MCF 10A (cell line): ENCODE results near the gene NAA10. TPM values are rescaled to one million over a fixed set of nuclear protein-coding genes. Genes with fewer than 3 reads are reported as not detected.
A peak's percentile ranks its signal among the peaks of the same experiment; 100 is the strongest.

Experiments
- BruUV-seq: library from RNA; stranded (reverse); fragments of 400-500 nt; replicated peaks from 2 replicates; lab custom pipeline; 2021; lab: Mats Ljungman, UMichigan
- CTCF ChIA-PET: fragments of 300-600 bp; sonication (Branson Sonifier 250); formaldehyde crosslinking; extraction: SDS; loops from one replicate; lab custom pipeline; 2021; ENCODE audit warnings: antibody characterized with exemption, inconsistent platforms; lab: Yijun Ruan, JAX
- POLR2A ChIA-PET: fragments of 300-600, 350-650 bp; sonication (Branson Sonifier 250); formaldehyde crosslinking; extraction: SDS; loops from one replicate; lab custom pipeline; 2020; ENCODE audit warnings: antibody characterized with exemption, inconsistent platforms; lab: Yijun Ruan, JAX
- DNase-seq: peaks from one replicate; pipeline ENCODE4 v3.0.0-alpha.2; 2018; ENCODE audit not compliant: unreplicated experiment
- H3K27ac Mint-ChIP-seq: one replicate; pipeline ENCODE4 v1.8.0; 2022; ENCODE audit warnings: mild to moderate bottlenecking, low read depth, mixed read lengths; ENCODE audit not compliant: unreplicated experiment
- H3K27me3 Mint-ChIP-seq: one replicate; pipeline ENCODE4 v1.8.0; 2022; ENCODE audit warnings: mixed read lengths; ENCODE audit not compliant: insufficient read depth, unreplicated experiment
- H3K36me3 Mint-ChIP-seq: one replicate; pipeline ENCODE4 v1.8.0; 2022; ENCODE audit warnings: mild to moderate bottlenecking, moderate library complexity, mixed read lengths; ENCODE audit not compliant: insufficient read depth, unreplicated experiment
- H3K4me1 Mint-ChIP-seq: one replicate; pipeline ENCODE4 v1.8.0; 2022; ENCODE audit warnings: mixed read lengths; ENCODE audit not compliant: insufficient read depth, unreplicated experiment
- H3K4me3 Mint-ChIP-seq: one replicate; pipeline ENCODE4 v1.8.0; 2022; ENCODE audit warnings: mild to moderate bottlenecking, moderate library complexity, mixed read lengths; ENCODE audit not compliant: unreplicated experiment
- H3K9me3 Mint-ChIP-seq: one replicate; pipeline ENCODE4 v1.8.0; 2022; ENCODE audit warnings: mixed read lengths; ENCODE audit not compliant: unreplicated experiment
- CTCF ChIP-seq: fragments of 200-600 bp; IDR thresholded peaks from one replicate; pipeline ENCODE4 v1.8.0; 2022; ENCODE audit warnings: antibody characterized with exemption, mild to moderate bottlenecking; ENCODE audit not compliant: unreplicated experiment
- intact Hi-C: fragments of 100-400 bp; cut with micrococcal nuclease; formaldehyde crosslinking; loops from 2 replicates; pipeline ENCODE4 v1.14.1; 2022
- total RNA-seq: library from RNA; stranded (reverse); gene quantifications from 2 replicates; pipeline ENCODE4 v1.2.3, GENCODE V29; 2022

Gene NAA10
- total RNA-seq, 1 experiment from 2014 or later = 166 TPM

GRCh38 chrX:153948002-153948466 lies 13.2 kb upstream of the NAA10 start:
- no TSS peak for BruUV-seq
- no peak for TF ChIP-seq CTCF
- no peaks in the 10 kb centered on the region for H3K27me3 Mint-ChIP-seq
- CTCF ChIA-PET = interaction anchor here (0.6 to 5.6 kb wide), 12 partner anchors 12 to 996 kb away, joined by 3 to 51 read pairs (median 4); partner anchors contain the start of genes ARHGAP4 and PLXNB3
- H3K4me3 Mint-ChIP-seq = no peak overlapping the region
- no peaks in the 10 kb centered on the region for H3K9me3 Mint-ChIP-seq
- H3K27ac Mint-ChIP-seq = no peak overlapping the region
- H3K4me1 Mint-ChIP-seq = no peaks in the 10 kb centered on the region
- POLR2A ChIA-PET = interaction anchor here (1.4 to 1.6 kb wide), 2 partner anchors 20 to 154 kb away, joined by 4 to 8 read pairs; partner anchors contain the start of genes IDH3G and SSR4
- DNase-seq = no peak
- intact Hi-C loops = no loop called here
- peaks cover 52% of the 10 kb centered on the region for H3K36me3 Mint-ChIP-seq

- Mint-ChIP-seq H3K27me3 (no peaks in the 10 kb centered on the region), H3K36me3 (peaks cover 47% of the 10 kb centered on the region), H3K4me3 (no peak overlapping the region), H3K27ac (no peak overlapping the region), H3K4me1 (no peaks in the 10 kb centered on the region), H3K9me3 (no peaks in the 10 kb centered on the region)
- ChIA-PET CTCF (interaction anchor here (0.6 to 5.6 kb wide), 26 partner anchors 9 to 582 kb away, joined by 3 to 51 read pairs (median 4); partner anchors contain the start of genes ARHGAP4, NAA10 and PLXNB3), POLR2A (interaction anchor here (0.6 to 1.6 kb wide), 6 partner anchors 10 to 228 kb away, joined by 3 to 8 read pairs (median 4); partner anchors contain the start of gene PLXNB3)
- BruUV-seq = no TSS peak
- DNase-seq = peak; percentile 84
- intact Hi-C loops = loop anchor here (1.0 to 2.0 kb wide), 3 partner anchors 46 to 988 kb away; partner anchors contain the start of gene PLXNB3
- TF ChIP-seq CTCF = peak; percentile 92
Observed at GRCh38 chrX:153947009-153947769, 12.4 kb upstream of the NAA10 start.

- Mint-ChIP-seq H3K27me3 (no peaks in the 10 kb centered on the region), H3K4me3 (no peak overlapping the region), H3K27ac (no peak overlapping the region), H3K36me3 (peaks cover 40% of the 10 kb centered on the region), H3K9me3 (no peaks in the 10 kb centered on the region), H3K4me1 (no peaks in the 10 kb centered on the region)
- no TSS peak for BruUV-seq
- no peak for DNase-seq
- ChIA-PET CTCF (interaction anchor here (0.6 to 5.6 kb wide), 24 partner anchors 8 to 987 kb away, joined by 3 to 51 read pairs (median 4); partner anchors contain the start of genes ARHGAP4, NAA10 and PLXNB3), POLR2A (interaction anchor here (0.7 to 1.5 kb wide), 4 partner anchors 9 to 182 kb away, joined by 3 to 4 read pairs (median 3); partner anchors contain the start of gene PLXNB3)
- intact Hi-C loops = loop anchor here (2.0 kb wide), 1 partner anchor 181 kb away; the partner anchor contains the start of gene PLXNB3
- TF ChIP-seq CTCF = no peak
Observed at GRCh38 chrX:153945956-153946943, 11.4 kb upstream of the NAA10 start.
